Fibroblast of skin of right biceps (primary cell): ENCODE results near the gene TUG1.

ENCODE experiments used
- DNase-seq: peaks from one replicate; pipeline ENCODE4 v3.0.0-alpha.2; 2013

The TUG1 gene

DNA sequence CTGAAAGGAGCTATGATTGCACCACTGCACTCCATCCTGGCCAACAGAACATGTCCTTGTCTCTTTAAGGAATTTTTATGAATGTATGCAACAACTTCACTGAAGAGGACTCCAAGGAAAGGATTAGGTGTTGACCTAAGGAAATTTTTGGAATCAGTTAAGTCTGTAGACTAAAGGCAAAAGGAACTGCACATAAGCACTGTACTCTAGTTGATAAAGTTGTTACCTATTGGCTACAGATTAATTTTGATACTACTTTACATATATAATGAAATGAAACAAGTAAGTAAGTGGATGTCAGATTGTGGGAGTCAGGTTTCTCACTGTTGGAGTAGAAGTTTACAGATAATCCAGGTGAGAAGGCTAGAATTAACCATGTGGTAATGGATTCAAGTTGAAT is 36.5 kb downstream of the TUG1 start:
- no peak for DNase-seq

DNA sequence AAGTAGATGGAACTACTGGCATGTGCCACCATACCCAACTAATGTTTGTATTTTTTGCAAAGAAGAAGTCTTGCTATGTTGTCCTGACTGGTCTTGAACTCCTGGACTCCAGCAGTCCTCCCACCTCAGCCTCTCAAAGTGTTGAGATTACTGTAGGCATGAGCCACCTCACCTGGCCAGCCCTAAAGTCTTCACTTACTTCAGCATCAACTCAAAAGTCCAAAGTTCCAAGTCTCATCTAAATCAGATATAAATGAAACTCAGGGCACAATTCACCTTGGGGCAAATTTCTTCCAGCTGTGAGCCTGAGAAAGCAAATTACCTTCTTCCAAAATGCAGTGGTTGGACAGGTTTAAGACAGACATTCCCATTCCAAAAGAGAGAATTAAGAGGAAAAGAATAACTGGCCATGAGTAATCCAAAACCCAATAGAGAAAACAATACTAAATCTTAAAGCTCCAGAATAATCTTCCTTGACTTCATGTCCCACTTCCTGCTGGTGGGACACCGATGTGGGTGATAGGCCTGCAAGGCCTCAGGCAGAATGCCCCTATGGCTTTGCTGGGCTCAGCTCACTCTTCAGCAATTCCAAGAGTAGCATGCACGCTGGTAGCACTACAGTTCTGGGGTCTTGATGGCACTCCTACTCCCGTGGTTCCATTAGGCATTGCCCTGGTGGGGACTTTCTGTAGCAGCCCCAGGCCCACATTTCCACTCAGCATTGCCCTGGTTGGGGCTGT is 50.3 kb downstream of the TUG1 start:
- no peak for DNase-seq

DNA sequence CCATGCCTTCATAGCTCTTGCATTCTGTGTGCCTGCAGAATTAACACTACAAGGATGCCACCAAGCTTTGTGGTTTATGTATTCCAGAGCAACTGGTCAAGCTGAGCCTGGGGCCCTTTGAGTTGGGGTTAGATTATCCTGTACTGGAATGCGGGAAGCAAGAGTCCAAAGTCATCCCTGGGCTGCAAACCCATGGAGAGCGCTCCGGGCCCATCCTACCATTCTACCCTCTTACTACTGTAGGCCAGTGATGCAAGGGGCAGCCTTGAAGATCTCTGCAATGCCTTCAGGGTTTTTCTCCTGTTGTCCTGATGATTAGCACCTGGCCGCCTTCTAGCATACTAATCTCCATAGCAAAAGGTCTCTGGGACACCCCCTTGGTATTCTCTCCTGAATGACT is 51.3 kb downstream of the TUG1 start:
- DNase-seq: no peak

GRCh38 chr22:31022516-31022915 is 53.5 kb downstream of the TUG1 start:
- no peak for DNase-seq
